ENCODE data around the gene SYNGR2. TPM values are rescaled to one million over a fixed set of nuclear protein-coding genes. Genes with fewer than 3 reads are reported as not detected.

The SYNGR2 gene
- total RNA-seq, 1 donor from 2014 or later, result 86.9 TPM

GRCh38 chr17:78180508-78180907 is 12.1 kb downstream of the SYNGR2 start:
- no peaks in the 10 kb centered on the region for H3K36me3 ChIP-seq
- DNase-seq, result no peak
- no peak for TF ChIP-seq CTCF (IDR thresholded peaks at IDR 0.05; ENCODE audit: borderline replicate concordance)
- peaks cover 23% of the 10 kb centered on the region for H3K4me1 ChIP-seq
- intact Hi-C loops (cut with micrococcal nuclease), result no loop called here
- H3K4me3 ChIP-seq, result no peak overlapping the region
- no peaks in the 10 kb centered on the region for H3K27me3 ChIP-seq (ENCODE audit: low read depth)
- H3K9me3 ChIP-seq (replicated peaks), result no peaks in the 10 kb centered on the region
- peak overlapping the region; percentile 47 for H3K27ac ChIP-seq (replicated peaks)

- H3K27ac ChIP-seq (replicated peaks), result no peak overlapping the region
- intact Hi-C loops (cut with micrococcal nuclease), result no loop called here
- no peaks in the 10 kb centered on the region for H3K9me3 ChIP-seq (replicated peaks)
- no peak overlapping the region for H3K4me3 ChIP-seq
- no peaks in the 10 kb centered on the region for H3K27me3 ChIP-seq (ENCODE audit: low read depth)
- TF ChIP-seq CTCF (IDR thresholded peaks at IDR 0.05; ENCODE audit: borderline replicate concordance), result no peak
- H3K36me3 ChIP-seq, result no peaks in the 10 kb centered on the region
- no peak for DNase-seq
- peaks cover 20% of the 10 kb centered on the region for H3K4me1 ChIP-seq
These were observed 14.1 kb downstream of the SYNGR2 start for GRCh38 chr17:78182504-78182903.

- intact Hi-C loops (cut with micrococcal nuclease), result no loop called here
- peaks cover 34% of the 10 kb centered on the region for H3K4me1 ChIP-seq
These were observed 15.5 kb downstream of the SYNGR2 start for GRCh38 chr17:78183916-78184315.

GRCh38 chr17:78184351-78184750 is 16.0 kb downstream of the SYNGR2 start:
- intact Hi-C loops (cut with micrococcal nuclease), result no loop called here
- DNase-seq, result no peak
- TF ChIP-seq CTCF (IDR thresholded peaks at IDR 0.05; ENCODE audit: borderline replicate concordance), result no peak
- Histone ChIP-seq H3K36me3 (no peaks in the 10 kb centered on the region), H3K27ac (replicated peaks) (no peak overlapping the region), H3K27me3 (ENCODE audit: low read depth) (no peaks in the 10 kb centered on the region), H3K9me3 (replicated peaks) (no peaks in the 10 kb centered on the region), H3K4me1 (peaks cover 35% of the 10 kb centered on the region), H3K4me3 (no peak overlapping the region)

More at GRCh38 chr17:78183916-78184315, 15.5 kb downstream of the SYNGR2 start:
- H3K27ac ChIP-seq (replicated peaks), result no peak overlapping the region
- H3K27me3 ChIP-seq (ENCODE audit: low read depth), result no peaks in the 10 kb centered on the region
- no peak for TF ChIP-seq CTCF (IDR thresholded peaks at IDR 0.05; ENCODE audit: borderline replicate concordance)
- no peaks in the 10 kb centered on the region for H3K36me3 ChIP-seq
- no peak for DNase-seq
- no peaks in the 10 kb centered on the region for H3K9me3 ChIP-seq (replicated peaks)
- H3K4me3 ChIP-seq, result no peak overlapping the region

GRCh38 chr17:78184868-78185267 is 16.5 kb downstream of the SYNGR2 start:
- Histone ChIP-seq H3K4me1 (peaks cover 38% of the 10 kb centered on the region), H3K4me3 (no peak overlapping the region)

More at GRCh38 chr17:78184868-78185267, 16.5 kb downstream of the SYNGR2 start:
- Histone ChIP-seq H3K36me3 (no peaks in the 10 kb centered on the region), H3K27ac (replicated peaks) (no peak overlapping the region), H3K9me3 (replicated peaks) (no peaks in the 10 kb centered on the region), H3K27me3 (ENCODE audit: low read depth) (no peaks in the 10 kb centered on the region)
- no peak for TF ChIP-seq CTCF (IDR thresholded peaks at IDR 0.05; ENCODE audit: borderline replicate concordance)
- DNase-seq, result no peak
- intact Hi-C loops (cut with micrococcal nuclease), result no loop called here
